B cell (primary cell): Measurements from ENCODE around the gene RLBP1.

Source experiments
- EZH2 ChIP-seq: IDR thresholded peaks from 2 replicates; pipeline ENCODE4 v1.6.1; 2012; ENCODE audit warnings: borderline replicate concordance, low read depth, mild to moderate bottlenecking, moderate library complexity, low read length; ENCODE audit not compliant: insufficient read depth, poor library complexity, severe bottlenecking
- TF ChIP-seq, protein P1 (sequence below): fragments of 200-600 bp; IDR thresholded peaks from one replicate; pipeline ENCODE4 v1.8.0; 2022; ENCODE audit warnings: antibody characterized with exemption, mild to moderate bottlenecking

DNA sequence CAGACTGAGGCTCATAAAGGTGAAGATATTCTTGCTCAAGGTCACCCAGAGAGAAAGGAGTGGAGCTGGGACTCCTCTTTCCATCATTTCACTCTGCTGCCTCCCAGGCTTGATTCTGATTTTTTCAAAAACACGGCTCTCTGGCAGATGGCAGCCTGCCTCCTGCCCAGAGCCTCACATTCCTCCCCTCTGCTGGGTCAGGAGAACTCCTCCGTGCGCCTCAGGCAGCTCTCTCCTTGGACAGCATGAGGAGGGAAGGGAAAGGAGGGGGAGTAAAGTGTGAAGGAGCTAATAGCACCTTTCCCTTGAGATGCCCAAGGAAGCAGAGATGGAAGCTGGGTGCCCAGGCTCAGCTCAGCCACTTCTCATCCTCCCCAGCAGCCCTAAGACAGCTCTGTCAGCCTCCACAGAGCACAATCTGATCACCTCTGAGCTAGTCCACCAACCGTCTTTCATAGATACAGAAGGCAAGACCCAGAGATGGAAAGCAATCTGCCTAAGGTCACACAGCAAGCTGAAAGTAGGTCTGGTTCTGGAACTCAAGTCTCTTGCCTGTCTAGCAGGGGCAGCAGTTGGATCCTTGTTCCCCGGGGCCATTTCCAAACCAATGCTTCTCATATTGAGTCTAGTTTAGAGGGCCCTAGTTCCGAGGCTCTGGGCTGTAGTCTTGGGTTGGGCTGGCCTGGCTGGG lies 3.5 kb downstream of the RLBP1 start:
- TF ChIP-seq, protein P1, sequence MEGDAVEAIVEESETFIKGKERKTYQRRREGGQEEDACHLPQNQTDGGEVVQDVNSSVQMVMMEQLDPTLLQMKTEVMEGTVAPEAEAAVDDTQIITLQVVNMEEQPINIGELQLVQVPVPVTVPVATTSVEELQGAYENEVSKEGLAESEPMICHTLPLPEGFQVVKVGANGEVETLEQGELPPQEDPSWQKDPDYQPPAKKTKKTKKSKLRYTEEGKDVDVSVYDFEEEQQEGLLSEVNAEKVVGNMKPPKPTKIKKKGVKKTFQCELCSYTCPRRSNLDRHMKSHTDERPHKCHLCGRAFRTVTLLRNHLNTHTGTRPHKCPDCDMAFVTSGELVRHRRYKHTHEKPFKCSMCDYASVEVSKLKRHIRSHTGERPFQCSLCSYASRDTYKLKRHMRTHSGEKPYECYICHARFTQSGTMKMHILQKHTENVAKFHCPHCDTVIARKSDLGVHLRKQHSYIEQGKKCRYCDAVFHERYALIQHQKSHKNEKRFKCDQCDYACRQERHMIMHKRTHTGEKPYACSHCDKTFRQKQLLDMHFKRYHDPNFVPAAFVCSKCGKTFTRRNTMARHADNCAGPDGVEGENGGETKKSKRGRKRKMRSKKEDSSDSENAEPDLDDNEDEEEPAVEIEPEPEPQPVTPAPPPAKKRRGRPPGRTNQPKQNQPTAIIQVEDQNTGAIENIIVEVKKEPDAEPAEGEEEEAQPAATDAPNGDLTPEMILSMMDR: no peak
- no peak for TF ChIP-seq EZH2
